ENCODE results near the gene RACGAP1.
A peak's percentile ranks its signal among the peaks of the same experiment; 100 is the strongest.

Gene RACGAP1

GRCh38 chr12:49953151-49953550, 72.1 kb downstream of the RACGAP1 start:
- DNase-seq: no peak

DNA sequence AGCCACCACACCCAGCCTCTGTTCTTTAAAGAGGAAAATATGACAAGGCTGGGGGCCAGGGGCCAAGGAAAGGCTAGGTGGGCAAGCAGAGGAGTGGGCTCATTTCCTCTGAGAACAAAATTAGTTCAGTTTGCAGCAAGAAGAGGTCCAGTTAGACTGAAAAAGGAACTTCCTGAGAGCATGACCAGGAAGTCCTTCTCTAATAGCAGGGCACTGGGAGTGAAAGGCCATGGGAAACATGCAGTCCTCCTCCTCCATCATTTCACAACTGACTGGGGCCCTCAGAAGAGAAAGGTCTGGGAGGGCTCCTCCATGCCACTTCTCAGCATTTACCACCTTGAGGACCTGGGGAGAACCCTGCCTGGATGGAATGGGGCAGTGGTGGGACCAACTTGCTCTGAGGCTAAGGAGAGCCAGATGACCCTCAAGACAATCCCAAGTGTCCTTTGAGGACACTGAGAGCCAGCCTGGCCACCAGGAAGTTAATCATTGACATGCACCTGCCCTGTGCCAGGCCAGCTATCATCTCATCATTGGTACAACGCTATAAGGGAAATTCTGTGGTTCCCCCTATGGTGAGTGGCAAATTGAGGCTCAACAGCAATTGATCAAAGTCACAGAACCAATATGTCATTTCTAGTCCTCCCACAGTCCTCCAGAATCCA, 72.8 kb downstream of the RACGAP1 start:
- no peak for DNase-seq

GRCh38 chr12:49951411-49952240, 73.7 kb downstream of the RACGAP1 start:
- no peak for DNase-seq

DNA sequence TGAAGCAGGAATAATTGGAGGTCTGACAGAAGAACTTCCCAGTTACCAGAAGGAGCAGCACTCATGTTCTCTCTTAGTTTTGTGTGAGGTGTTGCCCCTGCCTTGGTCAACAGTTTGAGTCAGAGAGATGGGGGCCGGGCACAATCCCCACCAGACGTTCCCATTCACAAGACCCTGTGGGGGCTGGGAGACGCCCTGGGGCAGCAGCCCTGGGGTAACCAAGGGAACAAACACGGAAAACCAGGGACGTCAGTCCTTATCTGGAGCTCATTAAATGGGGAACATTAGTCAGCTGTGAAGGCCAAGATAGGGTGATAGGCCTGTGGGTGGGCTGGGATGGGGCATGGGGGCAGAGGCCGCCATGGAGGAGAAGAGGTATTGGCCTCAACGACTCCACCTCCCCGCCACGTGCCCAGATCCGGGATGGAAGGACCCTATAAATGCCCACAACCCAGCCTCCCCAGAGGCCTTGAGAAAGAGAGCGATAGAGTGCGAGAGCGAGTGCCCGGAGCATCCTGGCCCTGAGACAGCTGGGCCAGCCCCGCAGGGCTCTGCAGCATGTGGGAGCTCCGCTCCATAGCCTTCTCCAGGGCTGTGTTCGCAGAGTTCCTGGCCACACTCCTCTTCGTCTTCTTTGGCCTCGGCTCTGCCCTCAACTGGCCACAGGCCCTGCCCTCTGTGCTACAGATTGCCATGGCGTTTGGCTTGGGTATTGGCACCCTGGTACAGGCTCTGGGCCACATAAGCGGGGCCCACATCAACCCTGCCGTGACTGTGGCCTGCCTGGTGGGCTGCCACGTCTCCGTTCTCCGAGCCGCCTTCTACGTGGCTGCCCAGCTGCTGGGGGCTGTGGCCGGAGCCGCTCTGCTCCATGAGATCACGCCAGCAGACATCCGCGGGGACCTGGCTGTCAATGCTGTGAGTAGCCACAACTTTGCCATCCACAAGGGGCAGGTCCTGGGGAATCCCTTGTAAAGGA, 74.7 kb downstream of the RACGAP1 start, which contains the start of gene AQP2:
TSS of gene AQP2 (plus strand) at position 465 of the 979 bp plus-strand sequence. CDS start at position 559, 94 bp downstream.
- no peak for DNase-seq

GRCh38 chr12:49949866-49950265, 75.4 kb downstream of the RACGAP1 start:
- DNase-seq: no peak

GRCh38 chr12:49948866-49949845, 76.1 kb downstream of the RACGAP1 start:
- DNase-seq: no peak

DNA sequence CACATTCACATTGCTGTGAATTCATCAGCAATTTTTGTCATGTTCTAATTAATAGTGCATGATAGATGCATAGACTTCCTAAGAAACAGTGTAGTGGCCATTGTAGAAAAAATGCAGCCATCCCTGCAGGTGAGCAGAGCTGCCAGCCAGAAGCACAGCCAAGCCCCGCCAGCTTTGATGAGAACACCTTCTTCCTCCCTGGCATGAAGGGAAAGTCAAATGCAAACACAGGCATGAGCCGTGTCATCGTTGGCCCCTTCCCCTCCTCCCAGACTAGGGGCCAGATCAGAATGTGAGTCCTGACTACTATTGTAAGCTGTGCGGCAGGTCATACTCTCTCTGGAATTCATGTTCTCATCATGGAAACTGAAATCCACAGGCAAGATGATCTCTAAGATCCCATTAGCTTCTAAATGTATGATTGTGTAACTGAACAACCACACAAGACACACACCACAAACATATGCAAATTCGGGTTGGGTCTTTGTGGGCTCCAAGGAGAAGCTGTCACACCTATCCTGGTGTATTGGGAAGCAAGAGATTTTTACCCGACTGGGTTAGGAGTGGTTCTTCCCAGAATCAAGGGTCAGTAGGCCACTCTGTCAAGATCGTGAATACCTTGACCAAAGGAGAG, 77.6 kb downstream of the RACGAP1 start:
- no peak for DNase-seq

GRCh38 chr12:49946497-49946896, 78.8 kb downstream of the RACGAP1 start:
- no peak for DNase-seq

DNA sequence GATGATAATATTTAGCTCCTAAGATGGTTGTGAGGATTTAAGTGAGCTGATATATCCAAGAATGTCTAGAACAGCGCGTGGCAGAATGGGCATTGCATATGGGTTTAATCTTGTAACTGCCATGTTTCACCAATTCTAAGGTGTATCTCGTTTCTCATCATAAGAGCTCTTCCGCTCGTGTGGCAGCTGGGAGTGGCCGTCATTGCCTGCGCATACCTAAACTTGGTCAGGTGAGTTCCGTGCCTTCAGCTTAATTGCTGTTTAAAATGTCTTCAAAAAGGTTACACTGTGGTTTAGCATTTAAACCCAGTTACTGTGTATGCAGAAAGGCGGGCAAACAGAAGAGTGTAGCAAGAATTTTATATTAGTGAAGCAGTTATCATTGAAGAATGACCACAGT, 79.2 kb downstream of the RACGAP1 start:
- DNase-seq: no peak

DNA sequence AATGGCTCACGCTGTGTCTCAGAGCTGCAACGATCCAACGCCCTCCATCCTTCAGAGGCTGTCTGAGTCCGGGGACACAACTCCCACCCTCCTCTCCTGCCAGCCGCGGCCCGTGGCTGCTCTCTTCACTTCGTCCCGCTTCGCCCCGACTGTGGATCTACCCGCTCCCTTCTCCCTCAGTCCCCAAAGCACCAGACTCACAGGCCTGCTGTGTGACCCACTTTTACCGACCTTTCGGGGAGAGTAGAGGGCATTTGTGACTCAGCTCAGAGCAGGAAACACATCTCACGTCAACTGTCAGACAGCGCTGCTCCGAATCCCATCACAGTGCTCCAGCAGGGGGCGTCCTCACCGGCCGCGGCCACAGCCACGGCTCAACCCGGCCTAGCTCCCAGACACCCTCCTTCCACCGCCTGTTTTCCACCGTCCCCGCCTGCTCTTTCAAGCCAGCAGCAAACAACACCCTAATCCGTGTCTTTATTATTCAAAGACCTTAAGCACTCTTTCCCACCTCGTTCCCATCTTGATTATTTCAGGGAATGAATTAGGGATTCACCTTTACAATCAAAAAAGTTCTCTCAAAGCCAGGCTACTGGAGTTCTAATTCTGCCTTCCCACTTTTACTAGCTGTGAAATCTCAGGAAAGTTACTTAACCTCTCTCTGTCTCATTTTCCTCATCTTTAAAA, 79.8 kb downstream of the RACGAP1 start:
- DNase-seq: peak; percentile 31

DNA sequence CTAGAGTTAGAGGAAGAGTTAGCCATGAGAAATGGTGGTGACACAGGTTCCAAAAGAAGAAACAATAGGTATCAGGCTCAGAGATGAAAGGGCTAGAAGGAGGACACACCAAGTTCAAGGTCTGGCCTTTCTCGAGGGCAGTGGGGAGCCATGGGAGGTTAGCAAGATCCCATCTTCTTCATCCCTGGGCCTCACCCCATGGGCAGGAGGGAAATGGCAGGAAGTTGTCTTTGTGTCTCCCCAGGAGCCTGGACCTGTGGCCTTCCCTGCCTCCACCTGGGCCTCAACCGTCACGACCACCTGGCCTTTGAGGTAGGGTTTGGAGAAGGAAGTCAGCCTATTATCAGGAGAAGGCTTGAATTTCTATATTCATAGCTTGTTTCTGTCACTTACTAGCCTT, 80.6 kb downstream of the RACGAP1 start:
- no peak for DNase-seq

GRCh38 chr12:49944046-49944445, 81.2 kb downstream of the RACGAP1 start:
- DNase-seq: no peak

DNA sequence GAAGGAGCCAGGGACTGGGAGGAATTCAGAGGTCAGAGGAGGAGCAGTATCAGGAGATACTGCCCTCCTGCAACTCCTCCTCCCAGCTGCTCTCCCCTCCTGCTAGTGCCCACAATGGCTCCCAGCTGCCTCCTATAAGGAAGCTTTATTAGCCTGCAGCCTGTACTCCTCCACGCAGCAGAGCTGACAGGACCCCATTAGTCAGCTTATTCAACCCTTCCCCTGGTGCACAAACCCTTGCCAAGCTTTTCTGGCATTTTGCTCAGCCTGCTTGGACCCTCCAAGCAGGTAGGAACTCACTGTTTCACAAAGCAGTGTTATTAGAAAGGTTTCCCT, 81.7 kb downstream of the RACGAP1 start:
- DNase-seq: no peak

- DNase-seq: no peak
These were observed 82.2 kb downstream of the RACGAP1 start for GRCh38 chr12:49942921-49943624.

GRCh38 chr12:49942512-49942893, 82.8 kb downstream of the RACGAP1 start:
- no peak for DNase-seq

DNA sequence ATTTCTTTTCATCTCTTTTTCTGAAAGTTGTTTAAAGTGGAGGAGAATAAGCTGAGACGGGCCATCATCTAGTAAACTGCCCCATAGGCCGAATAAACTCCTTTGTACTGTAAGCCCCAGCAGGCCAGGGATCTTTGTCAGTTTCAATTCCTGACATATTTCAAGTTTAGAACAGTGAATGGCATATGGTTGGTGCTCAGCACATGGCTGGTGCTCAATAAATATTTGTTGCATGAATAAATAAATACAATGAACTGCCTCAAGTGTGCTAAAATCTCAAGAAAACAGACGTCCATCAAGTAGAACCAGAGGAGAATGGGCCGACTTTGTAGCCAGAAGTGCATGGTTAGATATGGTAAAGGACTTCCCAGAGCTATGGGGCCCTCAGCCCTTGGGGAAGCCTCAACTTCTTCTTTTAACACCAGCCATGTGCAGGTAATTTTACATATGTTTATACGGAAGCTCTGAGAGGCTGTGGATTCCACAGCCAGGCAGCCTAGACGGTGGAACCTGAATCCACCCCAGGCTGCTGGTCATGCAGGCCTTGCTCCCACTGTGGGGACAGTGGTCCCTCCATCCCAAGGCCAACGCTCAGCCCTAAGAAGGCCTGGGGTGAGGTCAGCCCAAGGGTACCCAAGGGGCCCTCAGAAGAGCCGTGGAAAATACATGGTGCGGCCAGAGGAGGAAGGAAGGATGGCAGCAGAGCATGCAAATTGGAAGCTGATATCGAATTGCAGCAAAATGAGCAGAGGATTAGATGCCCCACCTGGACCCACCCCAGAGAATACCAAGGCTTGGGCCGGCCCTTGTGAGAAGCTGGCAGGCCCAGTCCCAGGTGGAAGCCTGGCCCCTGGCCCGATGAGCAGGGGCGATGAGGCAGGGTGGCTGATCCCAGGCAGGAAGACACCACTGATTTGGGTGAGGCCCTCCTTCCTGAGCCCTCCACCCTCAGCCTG, 83.5 kb downstream of the RACGAP1 start:
- DNase-seq: no peak

- no peak for DNase-seq
These were observed 85.6 kb downstream of the RACGAP1 start for GRCh38 chr12:49939707-49940106.

- no peak for DNase-seq
These were observed 86.0 kb downstream of the RACGAP1 start for GRCh38 chr12:49939307-49939706.

Data from GOT3 (cell line).